Activated effector memory CD4-positive, alpha-beta T cell treated with anti-CD3 and anti-CD28 coated beads, Interleukin-2, amount 50 U/mL, for 16 hours (primary cell): ENCODE results near the gene NECTIN3.

Experiments used
- DNase-seq: peaks from one replicate; pipeline ENCODE4 v3.0.0-alpha.2; 2020

The NECTIN3 gene

GRCh38 chr3:111210866-111211564 is 139.4 kb downstream of the NECTIN3 start:
- no peak for DNase-seq

GRCh38 chr3:111212511-111212910 is 140.9 kb downstream of the NECTIN3 start:
- no peak for DNase-seq

- no peak for DNase-seq
Observed at GRCh38 chr3:111215481-111215880, 143.9 kb downstream of the NECTIN3 start.

GRCh38 chr3:111218615-111219014 is 147.0 kb downstream of the NECTIN3 start:
- DNase-seq: no peak

- no peak for DNase-seq
Observed at GRCh38 chr3:111227216-111227615, 155.6 kb downstream of the NECTIN3 start.

- DNase-seq: no peak
Observed at GRCh38 chr3:111229301-111229700, 157.7 kb downstream of the NECTIN3 start.

GRCh38 chr3:111236836-111237713 is 165.5 kb downstream of the NECTIN3 start:
- DNase-seq: no peak

- no peak for DNase-seq
Observed at GRCh38 chr3:111237946-111238345, 166.3 kb downstream of the NECTIN3 start.

- no peak for DNase-seq
Observed at GRCh38 chr3:111238885-111239284, 167.3 kb downstream of the NECTIN3 start.

- DNase-seq: no peak
Observed at GRCh38 chr3:111241960-111242359, 170.3 kb downstream of the NECTIN3 start.
